HG03342 (cell line): Measurements from ENCODE around the gene SIPA1L2.

Experiments used
- ATAC-seq: cut with Tn5 transposase; IDR thresholded peaks from one replicate; pipeline ENCODE4 v1.9.1; 2021; ENCODE audit warnings: mild to moderate bottlenecking, moderate library complexity; ENCODE audit not compliant: unreplicated experiment

SIPA1L2 gene, protein sequence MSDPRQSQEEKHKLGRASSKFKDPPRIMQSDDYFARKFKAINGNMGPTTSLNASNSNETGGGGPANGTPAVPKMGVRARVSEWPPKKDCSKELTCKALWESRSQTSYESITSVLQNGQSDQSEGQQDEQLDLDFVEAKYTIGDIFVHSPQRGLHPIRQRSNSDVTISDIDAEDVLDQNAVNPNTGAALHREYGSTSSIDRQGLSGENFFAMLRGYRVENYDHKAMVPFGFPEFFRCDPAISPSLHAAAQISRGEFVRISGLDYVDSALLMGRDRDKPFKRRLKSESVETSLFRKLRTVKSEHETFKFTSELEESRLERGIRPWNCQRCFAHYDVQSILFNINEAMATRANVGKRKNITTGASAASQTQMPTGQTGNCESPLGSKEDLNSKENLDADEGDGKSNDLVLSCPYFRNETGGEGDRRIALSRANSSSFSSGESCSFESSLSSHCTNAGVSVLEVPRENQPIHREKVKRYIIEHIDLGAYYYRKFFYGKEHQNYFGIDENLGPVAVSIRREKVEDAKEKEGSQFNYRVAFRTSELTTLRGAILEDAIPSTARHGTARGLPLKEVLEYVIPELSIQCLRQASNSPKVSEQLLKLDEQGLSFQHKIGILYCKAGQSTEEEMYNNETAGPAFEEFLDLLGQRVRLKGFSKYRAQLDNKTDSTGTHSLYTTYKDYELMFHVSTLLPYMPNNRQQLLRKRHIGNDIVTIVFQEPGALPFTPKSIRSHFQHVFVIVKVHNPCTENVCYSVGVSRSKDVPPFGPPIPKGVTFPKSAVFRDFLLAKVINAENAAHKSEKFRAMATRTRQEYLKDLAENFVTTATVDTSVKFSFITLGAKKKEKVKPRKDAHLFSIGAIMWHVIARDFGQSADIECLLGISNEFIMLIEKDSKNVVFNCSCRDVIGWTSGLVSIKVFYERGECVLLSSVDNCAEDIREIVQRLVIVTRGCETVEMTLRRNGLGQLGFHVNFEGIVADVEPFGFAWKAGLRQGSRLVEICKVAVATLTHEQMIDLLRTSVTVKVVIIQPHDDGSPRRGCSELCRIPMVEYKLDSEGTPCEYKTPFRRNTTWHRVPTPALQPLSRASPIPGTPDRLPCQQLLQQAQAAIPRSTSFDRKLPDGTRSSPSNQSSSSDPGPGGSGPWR (N-terminal part only)

GRCh38 chr1:232630047-232630893 lies at the start of gene SIPA1L2:
Gene SIPA1L2, minus strand, starts transcription at chr1:232630133. Its CDS starts 114,794 bp downstream, at chr1:232515339.
- ATAC-seq = peak; percentile 98

- no peak for ATAC-seq
Observed at GRCh38 chr1:232678185-232678886, 48.4 kb upstream of the SIPA1L2 start.

DNA sequence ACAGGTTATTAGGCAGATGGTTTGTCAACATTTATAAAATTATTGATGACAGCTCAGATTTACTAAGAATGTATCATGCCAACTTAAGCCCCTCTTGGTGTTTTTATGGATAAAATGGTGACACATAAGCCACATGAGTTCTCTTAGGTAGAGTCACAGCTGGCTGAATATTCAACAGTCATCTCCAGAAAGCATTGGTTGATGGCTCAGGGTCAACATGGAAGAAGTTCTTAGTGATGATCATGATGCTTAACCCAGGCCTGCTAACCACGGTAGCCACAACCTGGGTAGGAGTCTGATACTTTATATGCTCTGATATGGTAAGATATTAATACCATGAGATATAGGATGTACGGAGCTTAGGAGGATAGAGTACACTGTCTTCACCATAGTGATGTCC lies 46.4 kb upstream of the SIPA1L2 start:
- ATAC-seq = no peak

DNA sequence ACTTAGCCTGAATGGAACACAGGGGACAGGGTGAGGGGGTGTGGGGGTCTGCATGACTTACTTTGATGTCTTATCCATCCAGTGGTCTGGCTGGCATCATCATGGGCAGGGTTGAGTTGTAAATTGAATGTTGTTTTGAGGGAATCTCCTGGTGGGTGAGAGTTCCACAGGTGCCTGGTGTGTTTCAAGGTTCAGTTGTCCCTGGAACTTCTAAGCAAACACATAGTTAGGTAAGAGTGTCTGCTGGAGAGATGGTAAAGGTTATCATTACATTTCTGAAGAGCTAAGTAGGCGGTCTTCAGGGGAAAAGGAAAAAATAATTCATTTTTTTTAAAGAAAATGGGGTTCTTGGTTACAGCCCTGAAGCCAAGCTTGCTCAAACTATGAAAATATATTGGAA lies 46.0 kb upstream of the SIPA1L2 start:
- ATAC-seq = no peak

- no peak for ATAC-seq
Observed at GRCh38 chr1:232675260-232675659, 45.3 kb upstream of the SIPA1L2 start.

GRCh38 chr1:232673256-232673655 lies 43.3 kb upstream of the SIPA1L2 start:
- no peak for ATAC-seq

DNA sequence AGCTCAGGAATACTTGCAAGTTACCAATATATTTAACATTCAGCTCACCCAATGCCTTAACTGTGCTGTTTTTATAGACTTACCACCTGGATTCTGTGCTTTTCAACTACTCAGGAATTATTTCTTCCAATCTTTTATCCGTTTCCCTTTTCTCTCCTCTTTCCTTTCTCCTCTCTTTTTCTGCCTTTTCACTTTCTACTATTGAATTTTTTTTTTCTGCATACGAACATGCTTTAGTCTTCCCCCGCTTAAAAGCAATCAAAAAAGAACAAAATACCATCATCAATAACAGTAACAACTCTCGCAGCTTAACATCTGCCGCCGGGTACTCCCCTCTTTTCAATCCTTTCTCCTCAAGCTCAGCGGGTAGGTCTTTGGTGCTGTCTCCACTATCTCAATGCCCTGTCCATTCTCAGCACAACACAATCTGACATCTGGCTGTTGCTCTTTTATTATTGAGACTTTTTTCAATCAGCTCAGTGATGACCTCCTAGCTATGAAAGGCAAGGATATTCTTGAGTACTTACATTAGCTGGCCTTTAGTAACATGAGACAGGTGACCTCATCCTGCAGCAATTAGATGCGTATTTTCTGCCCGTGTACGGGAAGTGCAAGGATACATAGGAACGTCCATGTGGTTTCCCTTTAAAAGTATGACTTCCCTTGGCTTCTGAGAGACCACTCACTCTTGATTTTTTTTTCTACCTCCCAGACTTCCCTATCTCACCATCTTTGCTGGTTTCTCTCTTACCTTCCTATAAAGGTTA lies 40.2 kb upstream of the SIPA1L2 start:
- ATAC-seq = no peak

DNA sequence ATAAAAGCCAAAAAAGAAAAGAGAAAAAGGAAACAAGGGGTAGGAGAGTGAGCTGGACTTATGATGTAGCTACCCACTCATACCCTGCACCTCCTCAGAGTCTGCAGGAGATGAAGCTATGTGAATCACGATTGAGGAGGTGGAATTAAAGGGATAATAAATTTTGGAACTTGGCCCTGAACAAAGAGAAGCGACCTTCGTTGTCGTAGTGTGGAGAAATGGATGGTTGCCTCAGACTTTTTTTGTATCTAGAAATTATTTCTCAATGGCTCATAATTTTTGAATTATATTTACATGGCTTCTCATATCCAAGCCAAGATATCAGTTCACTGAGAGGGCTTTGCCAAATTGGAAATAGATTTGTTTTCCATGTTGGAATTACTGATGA lies 37.8 kb upstream of the SIPA1L2 start:
- no peak for ATAC-seq

DNA sequence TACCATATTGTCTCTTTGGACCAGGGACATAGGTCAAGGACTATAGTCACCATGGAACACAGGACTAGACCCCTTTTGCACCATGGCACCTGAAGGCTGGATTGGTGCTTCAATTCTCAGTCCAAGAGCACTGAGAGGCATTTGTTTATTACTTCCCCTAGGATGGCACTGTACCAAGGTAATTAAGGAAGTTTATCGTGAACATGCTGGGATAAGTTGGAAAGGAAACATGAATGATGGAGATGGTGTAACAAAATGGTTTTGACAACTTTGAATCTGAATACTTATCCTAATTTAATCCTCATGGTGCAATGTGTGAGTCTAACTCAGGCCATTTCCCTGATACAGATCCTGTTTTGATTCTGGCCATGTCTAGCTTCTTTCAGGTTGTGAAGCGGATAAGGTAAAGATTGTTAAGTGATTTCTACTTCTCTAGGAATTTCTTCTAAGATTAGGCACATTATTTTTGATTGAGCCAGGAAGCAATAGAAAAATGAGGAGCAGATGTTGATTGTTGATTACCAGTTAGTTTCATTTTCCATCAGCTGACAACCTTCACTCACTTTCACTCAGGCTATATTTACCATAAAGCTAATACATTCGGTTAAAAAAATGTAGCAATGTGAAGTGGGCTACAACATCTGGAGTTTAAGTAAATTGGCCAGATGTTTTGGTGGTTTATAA lies 37.3 kb upstream of the SIPA1L2 start:
- no peak for ATAC-seq

- ATAC-seq = no peak
Observed at GRCh38 chr1:232664844-232665777, 35.2 kb upstream of the SIPA1L2 start.

GRCh38 chr1:232662910-232663309 lies 33.0 kb upstream of the SIPA1L2 start:
- ATAC-seq = no peak

- ATAC-seq = no peak
Observed at GRCh38 chr1:232658386-232658785, 28.5 kb upstream of the SIPA1L2 start.

- no peak for ATAC-seq
Observed at GRCh38 chr1:232657426-232658005, 27.6 kb upstream of the SIPA1L2 start.

DNA sequence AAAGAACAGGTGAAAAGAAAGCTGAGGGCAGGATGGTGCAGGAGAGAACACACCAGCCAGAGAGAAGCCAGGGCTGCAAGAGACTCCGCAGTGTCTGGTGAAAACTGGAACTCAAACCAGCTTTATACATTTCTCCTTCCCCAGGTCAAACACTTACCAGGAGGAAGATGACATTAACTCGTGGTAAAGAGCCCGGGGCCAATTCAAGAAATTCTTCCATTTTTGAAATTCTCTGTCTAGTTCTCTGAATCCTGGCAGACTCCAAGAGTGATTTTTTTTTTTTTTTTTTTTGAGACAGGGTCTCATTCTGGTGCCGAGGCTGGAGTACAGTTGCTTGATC lies 25.8 kb upstream of the SIPA1L2 start:
- ATAC-seq = no peak

GRCh38 chr1:232655028-232655745 lies 25.3 kb upstream of the SIPA1L2 start:
- ATAC-seq = peak; percentile 83

- ATAC-seq = no peak
Observed at GRCh38 chr1:232653789-232654188, 23.9 kb upstream of the SIPA1L2 start.

GRCh38 chr1:232650845-232651244 lies 20.9 kb upstream of the SIPA1L2 start:
- ATAC-seq = no peak
